HG03354 (cell line): ENCODE measurements around the gene THRAP3.

Source experiments
- ATAC-seq: cut with Tn5 transposase; IDR thresholded peaks from one replicate; pipeline ENCODE4 v1.9.1; 2021; ENCODE audit warnings: mild to moderate bottlenecking; ENCODE audit not compliant: unreplicated experiment, poor library complexity, severe bottlenecking

Gene THRAP3

DNA sequence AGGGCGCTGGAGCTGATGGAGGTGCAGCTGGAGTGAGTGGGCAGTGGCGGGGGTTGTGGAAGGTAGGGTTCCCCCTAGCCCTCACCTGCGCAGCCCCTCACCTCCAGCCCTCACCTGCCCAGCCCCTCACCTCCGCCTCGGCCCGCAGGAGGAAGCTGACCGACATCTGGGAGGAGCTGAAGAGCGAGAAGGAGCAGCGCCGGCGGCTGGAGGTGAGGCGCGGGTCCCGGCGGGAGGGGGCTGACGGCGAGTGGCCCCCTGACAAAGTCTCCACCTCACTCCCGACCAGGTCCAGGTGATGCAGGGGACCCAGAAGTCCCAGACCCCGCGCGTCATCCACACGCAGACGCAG is 96.5 kb downstream of the THRAP3 start:
- no peak for ATAC-seq

DNA sequence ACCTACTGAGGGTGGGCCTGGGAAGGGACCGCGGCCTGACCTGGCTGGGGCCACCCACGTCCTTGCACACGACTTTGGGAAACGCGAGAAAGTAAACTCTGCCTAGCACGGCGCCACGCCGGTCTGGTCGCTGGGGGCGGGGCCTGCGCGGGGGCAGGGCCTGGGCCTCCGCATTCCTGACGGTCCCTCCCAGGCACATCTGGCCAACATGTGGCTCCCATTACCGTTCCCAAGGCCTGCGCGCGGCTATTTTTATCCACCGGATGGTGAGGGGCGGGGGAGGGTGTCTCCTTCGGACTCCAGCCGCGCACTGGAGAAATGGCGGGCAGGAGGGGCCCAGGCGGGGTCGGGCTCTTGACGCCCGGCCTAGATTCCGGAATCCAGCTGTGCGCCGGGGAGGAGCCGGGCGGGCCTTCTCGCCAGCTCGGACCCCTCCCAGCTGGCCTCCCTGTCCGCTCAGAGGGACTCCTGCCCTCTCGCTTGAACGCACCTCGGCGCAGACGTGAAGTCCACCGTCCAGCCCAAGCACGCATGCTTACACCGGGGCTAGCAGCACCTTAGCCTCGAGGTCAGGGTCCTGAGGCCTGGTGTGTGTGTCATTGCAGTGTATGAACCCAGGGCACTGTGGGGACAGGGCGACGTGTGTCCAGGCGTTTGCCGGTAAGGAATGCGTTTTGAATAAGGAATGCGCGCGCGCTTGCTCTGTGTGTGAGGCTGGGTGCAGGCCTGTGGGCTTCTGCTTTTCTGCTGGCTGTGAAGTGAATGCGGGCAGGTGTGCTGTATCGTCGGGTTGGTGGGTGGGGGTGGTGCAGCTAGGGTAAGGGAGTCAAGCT is 97.1 kb downstream of the THRAP3 start:
- no peak for ATAC-seq

DNA sequence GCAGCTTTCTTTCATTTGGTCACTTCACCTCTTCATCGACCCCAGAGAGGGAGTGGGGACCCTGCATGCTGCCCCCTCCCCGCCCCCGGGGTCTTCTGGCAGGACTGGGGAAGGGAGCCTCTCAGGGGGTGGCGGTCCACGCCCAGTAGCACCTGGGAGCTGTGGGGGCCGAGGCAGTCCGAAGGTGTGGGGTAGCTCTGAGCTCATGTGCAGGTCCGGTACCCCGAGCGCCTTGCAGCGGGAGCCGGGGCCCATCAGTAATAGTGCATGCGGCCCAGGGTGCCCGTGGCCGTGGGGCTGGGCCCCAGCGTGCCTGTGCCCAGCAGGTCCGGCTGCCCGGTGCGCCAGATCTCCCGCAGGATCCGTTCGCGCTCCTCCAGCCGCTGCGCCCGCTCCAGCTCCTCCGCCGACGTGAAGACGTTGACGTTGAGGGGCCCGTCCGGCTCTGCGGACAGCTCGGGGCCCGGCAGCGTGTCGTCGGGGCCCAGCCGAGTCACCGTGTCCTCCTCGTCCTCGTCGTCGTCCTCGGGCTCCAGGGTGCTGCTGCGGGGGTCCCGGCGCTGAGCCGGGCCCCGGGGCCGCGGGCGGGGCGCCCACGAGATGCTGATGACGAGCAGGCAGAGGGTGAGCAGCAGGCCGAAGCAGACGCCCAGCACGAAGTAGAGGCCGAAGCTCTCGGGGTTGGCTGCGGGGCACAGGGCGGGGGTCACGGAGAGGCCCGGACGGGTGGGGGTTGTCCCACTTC is 98.0 kb downstream of the THRAP3 start:
- no peak for ATAC-seq

DNA sequence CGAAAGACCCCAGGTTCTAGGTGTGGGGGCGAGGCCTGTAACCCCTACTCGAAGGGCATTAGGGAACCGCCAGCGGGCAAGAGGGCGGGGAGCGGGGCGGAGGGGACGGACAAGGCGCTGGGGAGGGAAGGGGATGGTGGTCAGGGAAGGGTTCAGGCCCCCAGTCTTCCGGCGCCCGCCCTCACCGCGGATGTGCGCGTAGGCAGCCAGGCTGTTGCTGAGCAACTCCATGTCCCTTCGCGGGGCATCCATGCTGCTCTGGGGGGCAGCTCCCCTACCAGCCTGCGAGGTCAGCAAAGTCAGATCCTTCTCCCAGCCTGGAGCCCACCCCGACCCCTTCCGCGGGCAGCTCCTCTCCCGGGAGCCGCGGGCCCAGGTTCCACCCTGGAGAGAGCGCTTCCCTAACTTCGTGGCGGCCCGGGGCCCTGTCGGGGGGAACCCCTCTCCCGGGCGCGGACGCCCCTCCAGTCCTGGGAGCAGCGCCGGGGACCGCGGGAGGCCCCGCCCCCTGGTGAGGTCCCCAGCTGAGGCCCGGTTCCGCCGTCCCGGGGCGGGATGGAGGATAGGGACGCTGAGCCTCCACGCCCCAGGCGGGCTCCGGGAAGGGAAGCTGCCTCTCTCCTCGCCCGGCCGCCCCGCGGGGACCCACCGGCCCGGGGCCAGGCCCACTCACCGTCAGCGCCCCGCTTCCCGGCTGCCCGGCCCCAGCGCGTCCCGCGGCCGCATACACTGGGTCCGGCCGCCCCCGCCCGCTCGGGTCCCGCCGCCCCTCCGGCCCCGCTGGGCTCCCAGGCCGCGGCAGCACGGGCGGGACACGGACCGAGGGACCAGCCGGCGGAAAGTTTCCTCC is 98.8 kb downstream of the THRAP3 start:
- ATAC-seq = peak; percentile 39

DNA sequence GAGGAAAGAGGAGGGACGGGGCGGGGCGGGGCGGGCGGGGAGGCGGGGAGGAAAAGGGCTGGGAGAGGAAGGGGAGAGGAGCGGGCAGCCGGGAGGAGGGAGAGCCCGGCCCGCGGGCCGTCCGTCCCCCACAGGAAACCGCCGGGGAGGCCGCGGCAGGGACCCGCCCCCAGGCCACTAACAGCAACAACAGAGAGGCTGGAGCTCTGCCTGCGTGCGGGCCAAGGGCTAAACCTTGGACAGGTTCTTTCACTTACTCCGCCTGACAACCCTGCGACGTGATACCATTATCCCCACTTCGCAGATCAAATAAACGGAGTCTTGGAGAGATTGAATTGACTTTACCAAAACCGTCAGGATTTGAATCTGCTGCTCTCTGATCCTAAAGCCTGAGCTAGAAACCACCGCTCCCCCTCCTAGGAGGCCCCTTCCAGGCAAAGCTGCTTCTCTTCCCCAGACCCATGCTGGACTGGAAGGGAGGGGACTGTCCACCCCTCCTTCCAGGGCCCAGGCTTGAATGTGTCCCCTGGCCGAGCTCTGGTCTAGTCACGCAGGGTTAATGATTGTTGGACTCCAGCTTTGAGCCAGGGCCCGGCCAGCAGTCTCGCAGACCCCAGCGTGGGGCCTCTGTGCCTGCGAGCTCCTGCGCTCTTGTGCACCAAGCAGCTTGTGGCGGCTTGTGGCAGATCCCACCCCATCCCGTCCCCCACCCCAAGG is 99.6 kb downstream of the THRAP3 start, which contains the start of gene EVA1B:
EVA1B (minus strand) TSS at position 10 of the 717 bp plus-strand sequence. CDS start 608 bp downstream, outside the sequence.
- peak; percentile 34 for ATAC-seq

DNA sequence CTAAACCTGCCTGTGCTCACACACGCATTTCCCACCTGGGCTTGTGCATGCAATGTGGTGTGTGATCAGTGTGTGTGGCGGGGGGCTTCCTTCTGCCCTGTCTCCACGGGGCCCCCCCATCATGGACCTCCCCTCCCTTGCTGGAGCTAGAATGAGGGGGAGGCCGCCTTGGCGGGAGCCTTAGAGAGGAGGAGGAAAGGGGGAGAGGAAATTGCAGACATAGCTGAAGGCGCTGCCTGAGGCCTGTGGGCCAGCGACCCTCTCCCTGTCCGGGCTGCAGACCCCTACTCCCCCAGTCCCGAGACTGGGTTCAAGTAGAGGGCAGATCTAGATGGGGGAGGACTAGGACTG is 100.1 kb downstream of the THRAP3 start:
- ATAC-seq = no peak

DNA sequence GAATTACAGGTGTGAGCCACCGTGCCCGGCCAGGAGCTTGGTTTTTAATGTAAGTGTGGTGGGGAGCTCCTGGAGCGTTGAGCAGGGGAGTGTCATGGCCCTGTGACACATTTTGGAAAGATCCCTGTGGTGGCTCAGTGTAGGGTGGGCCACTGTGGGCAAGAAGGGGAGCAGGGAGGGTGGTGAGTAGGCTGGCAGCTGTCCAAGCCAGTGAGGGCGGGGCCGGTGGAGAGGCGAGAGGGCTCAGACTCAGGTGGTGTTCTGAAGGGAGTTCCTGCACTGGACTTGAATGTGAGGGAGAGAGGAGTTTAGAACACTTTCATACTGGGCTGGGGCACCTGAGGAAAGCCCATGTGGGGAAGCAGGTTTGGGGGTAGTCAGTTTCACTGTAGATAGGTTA is 102.3 kb downstream of the THRAP3 start:
- no peak for ATAC-seq

DNA sequence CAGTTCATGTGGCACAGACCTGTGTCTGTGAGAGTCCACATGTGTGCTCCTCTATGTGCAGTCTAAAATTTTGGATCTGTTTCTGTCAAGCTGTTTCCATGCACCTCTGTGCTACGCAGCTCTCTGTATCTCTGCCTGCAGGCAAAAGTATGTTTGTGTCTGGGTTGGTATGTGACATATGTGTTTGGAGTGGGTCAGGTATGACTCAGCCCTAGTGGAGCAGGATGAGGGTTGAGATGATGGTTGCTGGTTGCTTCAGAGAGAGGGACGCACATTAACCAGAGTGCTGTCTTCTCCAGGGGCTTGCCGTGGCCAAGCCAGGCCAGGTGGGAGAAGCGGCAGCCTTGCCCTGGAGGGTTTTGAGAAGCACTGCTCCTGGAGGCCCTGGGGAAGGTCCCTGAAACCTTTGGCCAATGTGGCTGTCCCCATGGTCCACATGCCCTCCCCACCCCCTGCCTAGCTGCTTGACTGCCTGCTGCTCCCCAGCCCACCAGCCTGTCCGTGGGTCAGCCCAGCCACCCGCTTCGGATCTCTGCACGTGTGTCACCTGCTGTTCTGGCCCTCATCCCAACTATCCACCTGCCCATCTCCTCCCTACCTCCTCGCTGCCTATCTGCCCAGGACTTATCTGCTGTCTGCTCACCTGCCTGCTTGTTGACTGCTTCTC is 103.3 kb downstream of the THRAP3 start:
- no peak for ATAC-seq

DNA sequence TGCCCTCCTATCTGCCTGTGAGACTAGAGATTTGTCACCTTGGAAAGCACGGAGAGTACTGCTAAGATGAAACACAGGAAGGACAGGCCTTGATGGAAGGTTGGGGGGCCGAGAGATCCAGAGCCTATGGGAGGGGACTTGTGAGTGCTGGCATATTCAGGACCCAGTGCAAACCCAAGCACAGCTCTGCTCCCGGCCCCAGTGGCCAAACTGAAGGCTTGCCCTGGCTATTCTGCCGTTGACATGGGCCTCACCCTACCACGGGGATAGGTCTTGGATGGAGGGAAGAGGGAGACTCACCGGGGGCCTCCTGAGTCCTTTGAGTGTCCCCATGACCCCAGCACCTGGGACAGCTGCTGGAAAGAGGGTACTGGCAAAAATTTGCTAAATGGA is 103.8 kb downstream of the THRAP3 start:
- no peak for ATAC-seq

DNA sequence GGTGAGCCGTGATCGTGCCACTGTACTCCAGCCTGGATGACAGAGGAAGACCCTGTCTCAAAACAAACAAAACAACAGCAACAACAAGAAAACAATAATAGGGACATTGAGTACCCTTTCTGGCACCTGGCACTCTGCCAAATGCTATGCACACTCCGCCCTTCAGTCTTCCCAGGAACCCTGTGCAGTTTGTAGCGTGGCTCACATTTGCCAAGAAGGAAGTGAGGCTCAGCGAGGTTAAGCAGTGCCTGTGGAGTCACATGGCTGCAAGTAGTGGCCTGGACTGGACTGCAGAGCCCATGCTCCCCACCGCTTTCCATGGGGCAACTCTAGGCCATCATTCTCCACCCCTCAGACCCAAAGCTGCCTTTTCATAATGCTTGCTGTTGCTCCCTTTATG is 104.5 kb downstream of the THRAP3 start:
- ATAC-seq = no peak

DNA sequence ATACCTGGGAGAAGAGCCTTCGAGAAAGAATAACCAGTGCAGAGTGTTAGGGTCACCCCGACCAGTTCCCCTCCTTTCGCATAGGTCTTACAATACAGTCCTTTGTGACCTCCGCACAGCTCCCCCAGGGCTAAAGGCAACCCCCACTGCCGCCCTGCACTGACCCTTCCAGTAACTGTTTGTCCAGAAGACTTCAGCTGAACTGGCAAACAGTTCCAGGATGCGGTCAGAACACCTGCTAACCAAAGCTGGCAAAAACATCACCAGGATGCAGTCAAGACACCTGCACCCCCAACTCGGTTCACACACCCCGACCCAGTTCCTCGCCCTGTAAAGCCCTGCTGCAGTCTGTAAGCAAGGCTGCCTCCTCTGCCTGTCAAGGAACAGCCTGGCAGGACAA is 105.6 kb downstream of the THRAP3 start:
- ATAC-seq = no peak

DNA sequence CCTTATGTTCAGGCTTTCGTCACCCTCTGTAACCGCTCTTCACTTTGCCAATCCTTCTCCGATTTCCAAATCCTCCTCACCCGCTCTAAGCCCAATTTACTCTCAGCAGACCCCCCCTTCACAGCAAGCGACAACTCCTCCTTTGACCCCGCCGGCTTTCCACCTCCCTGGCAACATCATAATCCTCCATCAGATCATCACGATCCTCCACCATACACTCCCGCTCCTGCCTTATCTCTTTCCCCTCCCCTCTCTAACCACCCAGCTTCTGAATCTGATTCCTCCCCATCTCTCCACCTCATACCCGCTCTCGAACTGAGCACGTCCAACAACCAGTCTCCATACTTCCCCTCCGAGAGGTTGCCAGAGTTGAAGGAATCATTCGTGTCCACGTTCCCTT is 106.7 kb downstream of the THRAP3 start:
- ATAC-seq = no peak

DNA sequence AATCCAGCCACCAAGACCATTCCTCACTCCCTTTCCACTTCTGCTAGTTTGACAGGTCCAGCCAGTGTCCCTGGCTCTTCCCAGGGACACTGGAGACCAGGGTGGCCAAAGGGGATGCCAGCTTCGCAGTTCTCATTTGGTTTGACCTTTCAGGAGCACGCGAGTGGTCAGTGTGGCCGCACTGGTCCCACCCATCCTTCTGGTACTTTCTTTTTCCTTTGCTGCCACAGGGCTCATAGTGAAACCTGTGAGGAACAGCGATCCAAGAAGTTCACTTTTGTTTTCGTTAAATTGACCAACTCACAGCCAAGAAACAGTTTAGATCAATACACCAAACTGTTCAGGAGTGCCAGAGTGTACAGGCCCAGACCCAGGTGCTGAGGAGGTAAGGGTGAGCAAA is 113.6 kb downstream of the THRAP3 start:
- ATAC-seq = no peak

DNA sequence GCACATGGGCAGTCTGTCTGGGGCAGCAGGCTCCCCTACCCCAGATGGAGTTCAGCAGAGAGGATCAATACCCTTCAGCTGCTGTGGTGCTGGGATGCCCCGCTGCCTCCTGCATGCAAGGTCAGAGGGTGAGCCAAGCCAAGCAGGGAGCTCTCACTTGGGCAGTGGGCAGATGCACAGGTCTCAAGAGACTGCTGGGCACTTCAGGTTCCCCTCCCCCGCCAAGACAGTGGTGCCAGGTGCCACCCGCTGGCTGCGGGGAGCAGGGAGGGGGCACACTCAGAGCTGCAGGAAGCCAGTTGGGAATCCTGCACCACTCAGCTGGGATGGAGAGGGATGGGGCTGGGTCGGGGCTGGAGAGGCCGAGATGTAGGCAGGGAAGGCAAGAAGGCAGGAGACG is 115.0 kb downstream of the THRAP3 start:
- no peak for ATAC-seq

DNA sequence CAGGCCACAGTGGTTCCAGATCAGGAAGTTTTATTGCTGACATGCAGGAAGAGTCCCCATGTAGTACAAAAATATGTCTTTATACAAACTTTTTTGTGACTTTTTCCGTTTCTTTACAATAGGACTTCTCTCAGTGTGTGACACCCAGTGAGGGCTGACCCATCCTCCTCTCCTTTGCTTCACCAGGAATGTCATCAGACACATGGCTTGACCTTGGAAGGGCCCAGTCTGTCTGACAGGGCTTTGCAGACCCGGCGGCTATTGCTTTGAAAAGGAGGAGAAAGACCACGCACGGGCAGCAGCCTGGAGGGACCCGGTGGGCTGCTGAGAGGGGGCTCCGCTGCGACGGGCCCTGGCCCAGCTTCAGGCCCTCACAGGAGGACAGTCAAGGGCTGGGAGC is 115.4 kb downstream of the THRAP3 start:
- no peak for ATAC-seq

DNA sequence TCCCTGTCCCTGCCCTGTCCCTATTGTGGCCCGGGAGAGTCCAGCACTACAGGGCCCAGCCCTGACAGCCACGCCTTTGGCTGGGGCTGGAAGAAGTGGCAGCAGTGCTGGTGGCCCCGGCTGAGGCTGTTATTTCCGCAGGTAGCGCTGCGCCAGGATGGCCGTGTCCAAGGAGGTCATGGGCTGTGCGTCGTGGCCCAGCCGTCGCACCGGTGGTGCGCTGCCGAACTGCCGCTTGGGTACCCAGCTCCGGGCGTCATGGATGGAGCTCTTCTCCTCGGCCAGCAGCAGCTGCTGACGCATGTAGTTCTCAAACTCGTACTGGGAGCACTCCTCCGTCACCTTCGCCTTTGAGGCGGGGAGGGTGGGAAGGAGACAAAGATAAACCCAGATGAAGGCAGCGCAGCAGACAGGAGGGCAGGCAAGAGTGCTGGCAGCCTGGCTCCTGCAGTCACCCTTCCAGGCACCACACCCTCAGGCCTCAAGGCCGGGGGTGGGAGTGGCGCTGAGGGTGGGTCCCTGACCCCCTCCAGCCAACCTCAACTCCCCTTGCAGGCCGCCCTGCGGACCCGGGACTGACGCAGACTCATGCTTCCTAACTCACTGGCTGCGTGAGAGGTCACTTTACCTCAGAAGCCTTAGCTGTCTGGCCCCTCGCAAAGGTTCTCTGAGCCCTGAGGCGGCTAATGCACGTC is 117.5 kb downstream of the THRAP3 start:
- ATAC-seq = no peak

DNA sequence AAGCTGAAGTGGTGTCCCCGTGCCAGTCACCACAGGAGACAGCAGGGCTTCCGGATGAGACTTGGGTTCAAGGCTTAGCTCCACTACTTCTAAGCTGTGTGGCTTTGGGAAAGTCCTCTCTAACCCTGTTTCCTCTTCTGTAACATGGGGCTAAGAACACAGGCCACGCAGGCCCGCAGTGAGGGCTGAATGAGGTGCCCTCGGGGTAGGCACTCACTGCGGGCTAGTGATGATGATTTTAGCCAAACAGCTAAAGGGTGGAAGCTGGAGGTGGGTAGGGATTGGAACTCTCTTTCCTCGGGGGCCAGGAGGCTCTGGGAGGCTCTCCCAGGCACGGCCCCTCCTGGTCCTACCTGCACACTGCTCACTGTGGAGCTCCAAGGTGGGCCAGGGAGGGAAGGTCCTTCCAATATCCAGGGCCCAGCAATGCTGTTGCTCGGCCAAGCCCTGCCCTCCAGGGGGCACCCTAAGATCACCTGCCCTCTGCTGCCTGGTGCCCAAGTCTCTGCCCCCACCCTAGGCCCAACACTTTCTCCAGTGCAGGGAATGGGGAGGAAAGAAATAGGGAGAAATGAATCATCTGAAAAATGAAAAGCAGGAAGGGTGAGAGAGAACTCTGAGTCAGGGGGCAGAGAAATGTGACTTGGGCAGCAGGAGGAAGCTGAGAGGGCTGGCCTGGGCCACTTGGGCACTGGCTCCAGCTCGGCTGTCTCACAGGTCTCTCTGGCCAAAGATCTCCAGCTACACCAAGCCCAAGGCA is 118.4 kb downstream of the THRAP3 start:
- no peak for ATAC-seq
